OCI-LY1 (cell line): Measurements from ENCODE around the gene AGAP1.

Experiments
- H2AFZ ChIP-seq: fragments of 200-600 bp; sonication (generic), shearing (Covaris generic); 2 replicates; pipeline ENCODE4 v1.6.0; 2014; ENCODE audit warnings: antibody characterized with exemption, mild to moderate bottlenecking, low read length
- H3F3A ChIP-seq: fragments of 200-600 bp; sonication (generic), shearing (Covaris generic); 2 replicates; pipeline ENCODE4 v1.6.0; 2014; ENCODE audit warnings: mild to moderate bottlenecking, antibody characterized with exemption, low read length, moderate library complexity; ENCODE audit not compliant: insufficient read depth
- H3K27ac ChIP-seq: fragments of 200-600 bp; sonication (generic); 2 replicates; pipeline ENCODE4 v1.5.1; 2014; ENCODE audit warnings: low read length, mixed run types, mild to moderate bottlenecking, low read depth; ENCODE audit not compliant: poor library complexity, severe bottlenecking
- H3K27me3 ChIP-seq: fragments of 200-600 bp; sonication (generic); 2 replicates; pipeline ENCODE4 v1.6.0; 2014; ENCODE audit warnings: antibody characterized with exemption, mild to moderate bottlenecking, low read length, moderate library complexity; ENCODE audit not compliant: insufficient read depth
- H3K36me3 ChIP-seq: fragments of 200-600 bp; sonication (generic); 2 replicates; pipeline ENCODE4 v1.6.1; 2014; ENCODE audit warnings: mild to moderate bottlenecking, antibody characterized with exemption, low read length, moderate library complexity, mixed read lengths; ENCODE audit not compliant: insufficient read depth
- H3K4me1 ChIP-seq: fragments of 200-600 bp; sonication (generic); 2 replicates; pipeline ENCODE4 v1.5.1; 2014; ENCODE audit warnings: mild to moderate bottlenecking, low read length, moderate library complexity; ENCODE audit not compliant: insufficient read depth, severe bottlenecking
- H3K4me2 ChIP-seq: fragments of 200-600 bp; sonication (generic), shearing (Covaris generic); 2 replicates; pipeline ENCODE4 v1.6.1; 2014; ENCODE audit warnings: low read length
- H3K4me3 ChIP-seq: fragments of 200-600 bp; sonication (generic); 2 replicates; pipeline ENCODE4 v1.5.1; 2014; ENCODE audit warnings: low read length, low read depth, mild to moderate bottlenecking, mixed read lengths; ENCODE audit not compliant: poor library complexity, severe bottlenecking
- H3K79me2 ChIP-seq: fragments of 200-600 bp; shearing (Covaris generic); 2 replicates; pipeline ENCODE4 v1.6.1; 2016; ENCODE audit warnings: mixed run types, low read length, mixed read lengths; ENCODE audit not compliant: insufficient read depth
- H3K9ac ChIP-seq: fragments of 200-600 bp; sonication (generic), shearing (Covaris generic); 2 replicates; pipeline ENCODE4 v1.6.1; 2014; ENCODE audit warnings: mild to moderate bottlenecking, low read length, mixed read lengths
- H3K9me2 ChIP-seq: fragments of 200-600 bp; sonication (generic), shearing (Covaris generic); 2 replicates; pipeline ENCODE4 v1.6.1; 2014; ENCODE audit warnings: low read depth, mild to moderate bottlenecking, low read length, mixed read lengths
- H3K9me3 ChIP-seq: fragments of 200-600 bp; shearing (Covaris generic); 2 replicates; pipeline ENCODE4 v1.6.1; 2014; ENCODE audit warnings: low read length, mixed read lengths
- H4K20me1 ChIP-seq: fragments of 200-600 bp; sonication (generic), shearing (Covaris generic); 2 replicates; pipeline ENCODE4 v1.6.0; 2016; ENCODE audit warnings: mild to moderate bottlenecking, low read length; ENCODE audit not compliant: insufficient read depth
- EZH2 ChIP-seq: fragments of 200-600 bp; sonication (generic), shearing (Covaris generic); IDR thresholded peaks from 2 replicates; pipeline ENCODE4 v1.8.0; 2017; ENCODE audit warnings: borderline replicate concordance, mixed run types, mild to moderate bottlenecking, antibody characterized with exemption, low read length, moderate library complexity, mixed read lengths
- TF ChIP-seq, protein P1 (sequence below): fragments of 200-600 bp; sonication (generic), shearing (Covaris generic); IDR thresholded peaks from 2 replicates; pipeline ENCODE4 v1.5.1; 2017; ENCODE audit warnings: mild to moderate bottlenecking, antibody characterized with exemption, low read length, moderate library complexity, mixed read lengths

The AGAP1 gene

DNA sequence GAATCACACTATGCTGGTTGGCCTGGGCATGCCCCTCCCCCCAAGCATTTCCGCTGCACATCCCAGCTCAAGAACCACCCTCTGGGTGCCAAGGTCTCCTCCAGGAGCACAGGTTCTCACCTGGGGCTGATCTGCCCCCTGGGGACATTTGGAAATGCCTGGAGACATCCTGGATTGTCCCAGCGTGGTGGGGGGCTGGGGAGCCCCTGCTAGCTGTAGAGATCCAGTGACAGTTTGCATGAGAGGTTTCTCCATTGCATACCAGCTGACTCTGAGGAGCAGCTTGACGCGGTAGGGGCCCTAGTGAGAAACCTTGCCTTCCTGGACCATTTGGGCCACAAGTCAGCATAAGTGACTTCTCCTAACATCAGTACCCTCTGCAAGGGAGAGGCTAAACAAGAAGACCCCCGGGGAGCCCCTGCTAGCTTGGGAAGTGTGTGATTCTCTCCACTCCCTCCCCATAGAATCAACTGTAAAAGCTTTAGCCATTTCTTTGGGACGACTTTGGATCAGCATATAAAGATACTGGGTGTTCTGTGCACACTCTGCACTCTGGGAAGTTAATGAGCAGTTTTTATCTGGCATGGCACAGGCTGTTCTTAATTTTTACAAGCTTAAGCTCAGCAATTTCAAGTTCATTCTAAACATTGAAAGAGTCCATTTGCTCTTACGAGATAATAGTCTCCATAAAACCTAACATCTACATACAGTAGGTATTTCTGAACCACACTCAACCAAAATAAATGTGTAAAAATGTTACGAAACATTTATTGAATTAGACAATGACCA lies 580.2 kb downstream of the AGAP1 start:
- Histone ChIP-seq H3K27ac (no peak overlapping the region), H4K20me1 (no peaks in the 10 kb centered on the region), H3K36me3 (no peaks in the 10 kb centered on the region), H3K9me3 (no peaks in the 10 kb centered on the region), H3F3A (no peaks in the 10 kb centered on the region), H3K9ac (no peak overlapping the region), H3K4me2 (no peak overlapping the region), H3K4me3 (no peak overlapping the region), H3K9me2 (no peaks in the 10 kb centered on the region), H3K4me1 (no peaks in the 10 kb centered on the region), H3K27me3 (no peaks in the 10 kb centered on the region), H2AFZ (no peak overlapping the region), H3K79me2 (no peaks in the 10 kb centered on the region)
- TF ChIP-seq EZH2, result no peak
- TF ChIP-seq, protein P1, sequence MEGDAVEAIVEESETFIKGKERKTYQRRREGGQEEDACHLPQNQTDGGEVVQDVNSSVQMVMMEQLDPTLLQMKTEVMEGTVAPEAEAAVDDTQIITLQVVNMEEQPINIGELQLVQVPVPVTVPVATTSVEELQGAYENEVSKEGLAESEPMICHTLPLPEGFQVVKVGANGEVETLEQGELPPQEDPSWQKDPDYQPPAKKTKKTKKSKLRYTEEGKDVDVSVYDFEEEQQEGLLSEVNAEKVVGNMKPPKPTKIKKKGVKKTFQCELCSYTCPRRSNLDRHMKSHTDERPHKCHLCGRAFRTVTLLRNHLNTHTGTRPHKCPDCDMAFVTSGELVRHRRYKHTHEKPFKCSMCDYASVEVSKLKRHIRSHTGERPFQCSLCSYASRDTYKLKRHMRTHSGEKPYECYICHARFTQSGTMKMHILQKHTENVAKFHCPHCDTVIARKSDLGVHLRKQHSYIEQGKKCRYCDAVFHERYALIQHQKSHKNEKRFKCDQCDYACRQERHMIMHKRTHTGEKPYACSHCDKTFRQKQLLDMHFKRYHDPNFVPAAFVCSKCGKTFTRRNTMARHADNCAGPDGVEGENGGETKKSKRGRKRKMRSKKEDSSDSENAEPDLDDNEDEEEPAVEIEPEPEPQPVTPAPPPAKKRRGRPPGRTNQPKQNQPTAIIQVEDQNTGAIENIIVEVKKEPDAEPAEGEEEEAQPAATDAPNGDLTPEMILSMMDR, result no peak

DNA sequence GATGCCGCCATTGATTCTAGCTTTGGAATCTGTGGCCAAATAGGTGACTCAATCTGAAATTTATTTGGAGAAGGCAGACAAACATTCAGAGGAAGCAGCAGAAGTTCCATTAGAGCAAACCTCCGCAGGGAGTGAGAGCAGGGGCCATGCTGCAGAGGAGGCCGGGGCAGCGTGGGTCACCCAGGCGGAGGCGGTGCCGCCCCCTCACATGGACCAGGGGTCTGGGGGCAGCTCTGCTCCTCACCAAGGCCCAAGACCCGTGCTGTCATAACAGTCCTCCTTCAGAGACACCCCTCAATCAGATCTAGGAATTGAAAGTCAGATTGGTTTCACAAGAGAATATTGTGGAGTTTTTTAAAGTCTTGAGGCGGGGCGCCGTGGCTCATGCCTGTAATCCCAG lies 582.0 kb downstream of the AGAP1 start:
- no peak overlapping the region for H3K4me2 ChIP-seq
- H3K4me3 ChIP-seq, result no peak overlapping the region
- H3K9me3 ChIP-seq, result no peaks in the 10 kb centered on the region
- no peak overlapping the region for H2AFZ ChIP-seq
- no peaks in the 10 kb centered on the region for H3K79me2 ChIP-seq
- no peak overlapping the region for H3K9ac ChIP-seq
- H3K9me2 ChIP-seq, result no peaks in the 10 kb centered on the region
- H3K36me3 ChIP-seq, result no peaks in the 10 kb centered on the region
- TF ChIP-seq, protein P1, result no peak
- no peak for TF ChIP-seq EZH2
- no peaks in the 10 kb centered on the region for H3K27me3 ChIP-seq
- H3K4me1 ChIP-seq, result no peaks in the 10 kb centered on the region
- no peak overlapping the region for H3K27ac ChIP-seq
- no peaks in the 10 kb centered on the region for H3F3A ChIP-seq
- H4K20me1 ChIP-seq, result no peaks in the 10 kb centered on the region

DNA sequence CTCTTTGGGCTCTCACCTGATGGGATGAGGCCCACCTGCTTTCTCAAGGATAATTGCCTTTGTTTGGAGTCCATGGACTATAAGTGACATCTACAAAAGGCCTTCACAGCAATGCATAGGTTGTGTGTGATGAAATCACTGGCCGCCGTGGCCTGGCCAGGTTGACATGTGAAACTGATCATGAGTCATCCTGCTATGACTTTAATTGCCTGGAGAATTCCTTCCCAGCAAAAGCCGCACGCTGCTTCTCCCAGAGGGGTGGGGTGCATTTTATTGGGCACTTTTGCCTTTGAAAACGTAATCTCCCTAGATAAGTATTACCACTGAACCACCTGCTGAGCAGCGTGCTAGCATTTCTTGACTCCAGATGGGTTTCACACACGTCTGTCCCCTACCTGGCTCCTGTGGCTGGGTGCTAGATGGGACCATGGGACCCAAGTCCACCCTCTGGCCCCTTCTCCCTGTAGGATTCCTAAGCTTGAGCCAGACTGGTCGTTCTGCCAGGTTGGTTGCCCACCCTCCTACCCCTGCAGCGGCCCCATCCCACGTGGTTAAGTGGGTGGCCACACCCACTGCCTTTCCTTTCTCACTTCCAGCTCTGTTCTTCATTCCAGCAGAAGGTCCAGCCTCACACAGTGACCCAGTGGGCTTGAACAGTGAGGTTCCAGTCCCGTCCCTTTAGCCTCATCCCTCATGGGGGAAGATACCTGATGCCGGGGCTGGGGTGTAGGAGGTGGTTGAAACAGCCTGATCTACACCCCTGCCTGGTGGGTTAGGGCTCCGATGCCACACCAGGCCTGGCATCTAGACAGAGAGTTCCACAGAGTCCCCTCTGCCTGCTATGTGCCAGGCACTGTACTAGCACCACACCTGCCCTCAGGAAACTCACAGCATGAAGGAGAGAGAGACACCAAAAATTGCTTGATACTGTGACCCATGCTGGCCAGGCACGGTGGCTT lies 584.7 kb downstream of the AGAP1 start:
- TF ChIP-seq, protein P1, result no peak
- Histone ChIP-seq H3K79me2 (no peaks in the 10 kb centered on the region), H3K27me3 (no peaks in the 10 kb centered on the region), H2AFZ (no peak overlapping the region), H3K4me2 (no peak overlapping the region), H3K9me3 (no peaks in the 10 kb centered on the region), H3K4me1 (no peaks in the 10 kb centered on the region), H3K9me2 (no peaks in the 10 kb centered on the region), H3F3A (no peaks in the 10 kb centered on the region), H3K9ac (no peak overlapping the region), H3K4me3 (no peak overlapping the region), H4K20me1 (no peaks in the 10 kb centered on the region), H3K36me3 (no peaks in the 10 kb centered on the region), H3K27ac (no peak overlapping the region)
